K562 (cell line): ENCODE results near the gene CDK5R1. TPM values are rescaled to one million over a fixed set of nuclear protein-coding genes. Genes with fewer than 3 reads are reported as not detected.

ENCODE experiments used
- ATF7 ChIP-seq: fragments of 450-650 bp; IDR thresholded peaks from 2 replicates; pipeline ENCODE4 v1.7.1; 2014; ENCODE audit warnings: mild to moderate bottlenecking, moderate library complexity
- HMBOX1 ChIP-seq: sonication (generic); IDR thresholded peaks from 2 replicates; pipeline ENCODE4 v1.6.1; 2016
- ZBTB17 ChIP-seq: fragments of 450-650 bp; formaldehyde crosslinking; IDR thresholded peaks from 2 replicates; pipeline ENCODE4 v1.4.0; 2020; ENCODE audit warnings: mild to moderate bottlenecking
- ZNF140 ChIP-seq: fragments of 250-450 bp; sonication (Bioruptor Pico); IDR thresholded peaks from 2 replicates; pipeline ENCODE4 v1.8.0; 2021; ENCODE audit warnings: moderate library complexity, mild to moderate bottlenecking, inconsistent platforms
- ZNF224 ChIP-seq: sonication (generic); formaldehyde crosslinking; IDR thresholded peaks from 2 replicates; pipeline ENCODE4 v1.8.0; 2022; ENCODE audit warnings: mild to moderate bottlenecking, missing genetic modification reagents
- polyA plus RNA-seq, 8 experiments: library from polyadenylated mRNA; depleted of rRNA in 4 of 8; stranded (reverse) in 5 of 8; unstranded in 3 of 8; fragments of >200 nt; fragmentation: Nextera tagmentation in 2 of 8; fragmentation: Illumina TruSeq in 1 of 8; extraction: Ambion mirVana in 2 of 8; extraction: Trizol in 1 of 8; gene quantifications; 2 replicates each; pipeline versions ENCODE4 v1.2.1 to v1.2.3, GENCODE V29; 2011 to 2014; ENCODE audit warnings: inconsistent platforms in 1 of 8, missing spikeins in 1 of 8
- total RNA-seq, 7 experiments: library from RNA; depleted of rRNA in 6 of 7; stranded (reverse); fragments of >200 nt in 6 of 7; fragmentation: Illumina TruSeq in 2 of 7; extraction: Trizol in 2 of 7; gene quantifications; 2 replicates each; pipeline versions ENCODE4 v1.2.1 to v1.2.3, GENCODE V29; 2011 to 2021; ENCODE audit warnings: low replicate concordance in 1 of 7
- TF ChIP-seq, protein P1 (sequence below), 2 experiments: fragments of 450-650 bp; formaldehyde crosslinking in 1 of 2; IDR thresholded peaks; 2 replicates each; pipeline versions ENCODE4 v1.4.0 to v1.6.1; 2014 to 2020; ENCODE audit warnings: mild to moderate bottlenecking in 2 of 2, borderline replicate concordance in 1 of 2, low read depth in 1 of 2
- TF ChIP-seq, protein P2 (sequence below): sonication (generic); formaldehyde crosslinking; IDR thresholded peaks from 2 replicates; pipeline ENCODE4 v1.8.0; 2022; ENCODE audit warnings: mild to moderate bottlenecking, missing genetic modification reagents, borderline replicate concordance
- TF ChIP-seq, protein P3 (sequence below): sonication (generic); formaldehyde crosslinking; IDR thresholded peaks from 2 replicates; pipeline ENCODE4 v1.8.0; 2022; ENCODE audit warnings: mild to moderate bottlenecking, missing genetic modification reagents
- TF ChIP-seq, protein P4 (sequence below), 3 experiments: IDR thresholded peaks in 2 of 3; conservative IDR thresholded peaks in 1 of 3; 2 replicates each; pipeline ENCODE4 v1.5.1; 2011 to 2012; ENCODE audit warnings: low read length in 3 of 3, mild to moderate bottlenecking in 3 of 3, control low read depth in 2 of 3, improper control_type of control experiment in 1 of 3, inconsistent platforms in 1 of 3, low read depth in 1 of 3, mixed read lengths in 1 of 3, moderate library complexity in 1 of 3; ENCODE audit not compliant: insufficient read depth in 2 of 3

CDK5R1 gene
- total and polyA plus RNA-seq, 9 of the 15 experiments (the other 6 are each of a cell fraction or from before 2014, with no cell fraction given) = 0.10 to 4.8 (median 2.3) TPM

DNA sequence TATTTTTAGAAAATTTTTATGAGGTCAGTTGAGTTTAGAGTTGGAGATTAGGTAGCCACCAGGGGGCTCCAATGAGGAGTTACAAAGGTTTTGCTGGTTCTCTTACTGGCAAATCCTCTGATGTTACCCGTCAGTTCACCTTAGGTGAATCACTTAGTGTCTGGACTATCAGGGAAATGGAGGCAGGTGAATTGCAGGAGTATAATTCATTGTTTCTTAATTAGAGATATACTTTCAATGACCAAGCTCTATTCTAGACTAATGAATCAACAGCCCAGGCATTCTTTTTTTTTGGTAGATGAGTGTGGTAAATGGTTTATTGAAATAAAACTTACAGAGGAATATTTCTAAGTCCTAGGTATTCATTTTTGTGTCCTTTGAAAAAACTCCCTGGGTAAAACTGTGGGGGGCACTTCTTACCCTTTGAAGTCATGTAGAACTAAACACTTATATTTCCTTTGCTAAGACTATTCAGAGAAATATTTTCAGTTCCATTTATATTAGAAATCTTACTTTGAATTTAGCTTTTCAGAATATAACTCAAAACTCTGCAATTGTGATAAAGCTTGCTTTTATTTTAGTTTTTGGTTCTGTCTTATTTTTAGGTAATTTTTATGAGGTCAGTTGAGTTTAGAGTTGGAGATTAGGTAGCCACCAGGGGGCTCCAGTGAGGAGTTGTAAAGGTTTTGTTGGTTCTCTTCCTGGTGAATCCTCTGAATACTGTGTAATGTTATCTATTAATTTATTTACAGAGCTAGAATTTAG lies 24.8 kb upstream of the CDK5R1 start (continued):
- TF ChIP-seq, protein P1, sequence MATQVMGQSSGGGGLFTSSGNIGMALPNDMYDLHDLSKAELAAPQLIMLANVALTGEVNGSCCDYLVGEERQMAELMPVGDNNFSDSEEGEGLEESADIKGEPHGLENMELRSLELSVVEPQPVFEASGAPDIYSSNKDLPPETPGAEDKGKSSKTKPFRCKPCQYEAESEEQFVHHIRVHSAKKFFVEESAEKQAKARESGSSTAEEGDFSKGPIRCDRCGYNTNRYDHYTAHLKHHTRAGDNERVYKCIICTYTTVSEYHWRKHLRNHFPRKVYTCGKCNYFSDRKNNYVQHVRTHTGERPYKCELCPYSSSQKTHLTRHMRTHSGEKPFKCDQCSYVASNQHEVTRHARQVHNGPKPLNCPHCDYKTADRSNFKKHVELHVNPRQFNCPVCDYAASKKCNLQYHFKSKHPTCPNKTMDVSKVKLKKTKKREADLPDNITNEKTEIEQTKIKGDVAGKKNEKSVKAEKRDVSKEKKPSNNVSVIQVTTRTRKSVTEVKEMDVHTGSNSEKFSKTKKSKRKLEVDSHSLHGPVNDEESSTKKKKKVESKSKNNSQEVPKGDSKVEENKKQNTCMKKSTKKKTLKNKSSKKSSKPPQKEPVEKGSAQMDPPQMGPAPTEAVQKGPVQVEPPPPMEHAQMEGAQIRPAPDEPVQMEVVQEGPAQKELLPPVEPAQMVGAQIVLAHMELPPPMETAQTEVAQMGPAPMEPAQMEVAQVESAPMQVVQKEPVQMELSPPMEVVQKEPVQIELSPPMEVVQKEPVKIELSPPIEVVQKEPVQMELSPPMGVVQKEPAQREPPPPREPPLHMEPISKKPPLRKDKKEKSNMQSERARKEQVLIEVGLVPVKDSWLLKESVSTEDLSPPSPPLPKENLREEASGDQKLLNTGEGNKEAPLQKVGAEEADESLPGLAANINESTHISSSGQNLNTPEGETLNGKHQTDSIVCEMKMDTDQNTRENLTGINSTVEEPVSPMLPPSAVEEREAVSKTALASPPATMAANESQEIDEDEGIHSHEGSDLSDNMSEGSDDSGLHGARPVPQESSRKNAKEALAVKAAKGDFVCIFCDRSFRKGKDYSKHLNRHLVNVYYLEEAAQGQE (IDR thresholded peaks at IDR 0.05; ENCODE audit: borderline replicate concordance) = peak; percentile 22; the same call in 1 of the 2 replicates
- TF ChIP-seq, protein P1 (CRISPR knock-in tag; IDR thresholded peaks at IDR 0.05; ENCODE audit: low read depth) = no peak
- no peak for TF ChIP-seq ZNF140
- peak; percentile 33; the same call in 1 of the 2 replicates for TF ChIP-seq HMBOX1
- TF ChIP-seq, protein P2, sequence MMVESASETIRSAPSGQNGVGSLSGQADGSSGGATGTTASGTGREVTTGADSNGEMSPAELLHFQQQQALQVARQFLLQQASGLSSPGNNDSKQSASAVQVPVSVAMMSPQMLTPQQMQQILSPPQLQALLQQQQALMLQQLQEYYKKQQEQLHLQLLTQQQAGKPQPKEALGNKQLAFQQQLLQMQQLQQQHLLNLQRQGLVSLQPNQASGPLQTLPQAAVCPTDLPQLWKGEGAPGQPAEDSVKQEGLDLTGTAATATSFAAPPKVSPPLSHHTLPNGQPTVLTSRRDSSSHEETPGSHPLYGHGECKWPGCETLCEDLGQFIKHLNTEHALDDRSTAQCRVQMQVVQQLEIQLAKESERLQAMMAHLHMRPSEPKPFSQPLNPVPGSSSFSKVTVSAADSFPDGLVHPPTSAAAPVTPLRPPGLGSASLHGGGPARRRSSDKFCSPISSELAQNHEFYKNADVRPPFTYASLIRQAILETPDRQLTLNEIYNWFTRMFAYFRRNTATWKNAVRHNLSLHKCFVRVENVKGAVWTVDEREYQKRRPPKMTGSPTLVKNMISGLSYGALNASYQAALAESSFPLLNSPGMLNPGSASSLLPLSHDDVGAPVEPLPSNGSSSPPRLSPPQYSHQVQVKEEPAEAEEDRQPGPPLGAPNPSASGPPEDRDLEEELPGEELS (CRISPR knock-in tag) = no peak
- TF ChIP-seq, protein P3, sequence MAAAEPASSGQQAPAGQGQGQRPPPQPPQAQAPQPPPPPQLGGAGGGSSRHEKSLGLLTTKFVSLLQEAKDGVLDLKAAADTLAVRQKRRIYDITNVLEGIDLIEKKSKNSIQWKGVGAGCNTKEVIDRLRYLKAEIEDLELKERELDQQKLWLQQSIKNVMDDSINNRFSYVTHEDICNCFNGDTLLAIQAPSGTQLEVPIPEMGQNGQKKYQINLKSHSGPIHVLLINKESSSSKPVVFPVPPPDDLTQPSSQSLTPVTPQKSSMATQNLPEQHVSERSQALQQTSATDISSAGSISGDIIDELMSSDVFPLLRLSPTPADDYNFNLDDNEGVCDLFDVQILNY = no peak
- TF ChIP-seq, protein P4, sequence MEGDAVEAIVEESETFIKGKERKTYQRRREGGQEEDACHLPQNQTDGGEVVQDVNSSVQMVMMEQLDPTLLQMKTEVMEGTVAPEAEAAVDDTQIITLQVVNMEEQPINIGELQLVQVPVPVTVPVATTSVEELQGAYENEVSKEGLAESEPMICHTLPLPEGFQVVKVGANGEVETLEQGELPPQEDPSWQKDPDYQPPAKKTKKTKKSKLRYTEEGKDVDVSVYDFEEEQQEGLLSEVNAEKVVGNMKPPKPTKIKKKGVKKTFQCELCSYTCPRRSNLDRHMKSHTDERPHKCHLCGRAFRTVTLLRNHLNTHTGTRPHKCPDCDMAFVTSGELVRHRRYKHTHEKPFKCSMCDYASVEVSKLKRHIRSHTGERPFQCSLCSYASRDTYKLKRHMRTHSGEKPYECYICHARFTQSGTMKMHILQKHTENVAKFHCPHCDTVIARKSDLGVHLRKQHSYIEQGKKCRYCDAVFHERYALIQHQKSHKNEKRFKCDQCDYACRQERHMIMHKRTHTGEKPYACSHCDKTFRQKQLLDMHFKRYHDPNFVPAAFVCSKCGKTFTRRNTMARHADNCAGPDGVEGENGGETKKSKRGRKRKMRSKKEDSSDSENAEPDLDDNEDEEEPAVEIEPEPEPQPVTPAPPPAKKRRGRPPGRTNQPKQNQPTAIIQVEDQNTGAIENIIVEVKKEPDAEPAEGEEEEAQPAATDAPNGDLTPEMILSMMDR (IDR thresholded peaks at IDR 0.05 in 2 of 3, conservative IDR thresholded peaks at IDR 0.05 in 1 of 3; ENCODE audit: insufficient read depth in 2 of 3, low read depth in 1 of 3, low read length in 3 of 3) = peak; percentile 63 to 75 (median 70)
- 0 out of 2 replicates have a peak, but pooled peaks have one; percentile 18 for TF ChIP-seq ATF7
- TF ChIP-seq ZNF224 (CRISPR knock-in tag) = no peak
- TF ChIP-seq ZBTB17 = no peak
